Karpas-422 (cell line): Measurements from ENCODE around the gene MYO18B. TPM values are rescaled to one million over a fixed set of nuclear protein-coding genes. Genes with fewer than 3 reads are reported as not detected.

Experiments used
- DNase-seq: peaks from one replicate; pipeline ENCODE4 v3.0.0-alpha.2; 2015
- H2AFZ ChIP-seq: fragments of 200-600 bp; sonication (generic); 2 replicates; pipeline ENCODE4 v1.6.1; 2014; ENCODE audit warnings: antibody characterized with exemption, low read length, mixed read lengths
- H3K27ac ChIP-seq: fragments of 200-600 bp; sonication (generic); 2 replicates; pipeline ENCODE4 v1.5.1; 2014; ENCODE audit warnings: mild to moderate bottlenecking, low read length, moderate library complexity
- H3K27me3 ChIP-seq: fragments of 200-600 bp; sonication (generic); 2 replicates; pipeline ENCODE4 v1.6.1; 2014; ENCODE audit warnings: low read length, mixed read lengths
- H3K36me3 ChIP-seq: fragments of 200-600 bp; sonication (generic); 2 replicates; pipeline ENCODE4 v1.6.1; 2014; ENCODE audit warnings: low read length, mixed read lengths; ENCODE audit not compliant: insufficient read depth
- H3K4me1 ChIP-seq: fragments of 200-600 bp; sonication (generic); 2 replicates; pipeline ENCODE4 v1.6.1; 2014; ENCODE audit warnings: mild to moderate bottlenecking, low read length, mixed read lengths
- H3K4me2 ChIP-seq: fragments of 200-600 bp; sonication (generic); 2 replicates; pipeline ENCODE4 v1.6.1; 2014; ENCODE audit warnings: low read length, low read depth, mild to moderate bottlenecking; ENCODE audit not compliant: poor library complexity, severe bottlenecking
- H3K4me3 ChIP-seq: fragments of 200-600 bp; sonication (generic); 2 replicates; pipeline ENCODE4 v1.5.1; 2014; ENCODE audit warnings: mild to moderate bottlenecking, antibody characterized with exemption, low read length, mixed read lengths
- H3K79me2 ChIP-seq: fragments of 200-600 bp; sonication (generic); 2 replicates; pipeline ENCODE4 v1.6.1; 2014; ENCODE audit warnings: mild to moderate bottlenecking, low read length, mixed read lengths
- H3K9ac ChIP-seq: fragments of 200-600 bp; sonication (generic); 2 replicates; pipeline ENCODE4 v1.6.0; 2014; ENCODE audit warnings: low read length
- H3K9me2 ChIP-seq: fragments of 200-600 bp; sonication (generic), shearing (Covaris generic); replicated peaks from 2 replicates; pipeline ENCODE4 v1.6.0; 2014; ENCODE audit warnings: mild to moderate bottlenecking, low read length, moderate library complexity; ENCODE audit not compliant: insufficient read depth
- H3K9me3 ChIP-seq: fragments of 300-700, 200-600 bp; sonication (generic); 2 replicates; pipeline ENCODE4 v1.6.1; 2014; ENCODE audit warnings: low read length, mixed read lengths
- H4K20me1 ChIP-seq: fragments of 200-600 bp; sonication (generic); 2 replicates; pipeline ENCODE4 v1.6.1; 2014; ENCODE audit warnings: mild to moderate bottlenecking, antibody characterized with exemption, low read length, low read depth; ENCODE audit not compliant: insufficient read depth
- total RNA-seq: library from RNA; depleted of rRNA; stranded (reverse); fragments of >200 nt; shearing (Covaris generic); gene quantifications from 2 replicates; pipeline ENCODE4 v1.2.3, GENCODE V29; 2014; ENCODE audit warnings: low replicate concordance

The MYO18B gene
- total RNA-seq, 1 experiment from 2014 or later, result not detected

- Histone ChIP-seq H3K27ac (no peak overlapping the region), H3K36me3 (no peaks in the 10 kb centered on the region), H3K9ac (no peak overlapping the region), H4K20me1 (no peaks in the 10 kb centered on the region), H3K9me3 (no peaks in the 10 kb centered on the region), H3K9me2 (no peaks in the 10 kb centered on the region), H3K79me2 (no peaks in the 10 kb centered on the region), H3K27me3 (0 out of 2 replicates have a peak, but pooled peaks cover 2% of the 10 kb centered on the region), H3K4me2 (no peak overlapping the region), H2AFZ (no peak overlapping the region), H3K4me3 (no peak overlapping the region), H3K4me1 (no peaks in the 10 kb centered on the region)
- no peak for DNase-seq
Measured at GRCh38 chr22:25818541-25818940, 76.6 kb downstream of the MYO18B start.

GRCh38 chr22:25822344-25822743, 80.4 kb downstream of the MYO18B start:
- Histone ChIP-seq H4K20me1 (no peaks in the 10 kb centered on the region), H3K9ac (no peak overlapping the region), H3K27me3 (0 out of 2 replicates have a peak, but pooled peaks cover 2% of the 10 kb centered on the region), H3K4me3 (no peak overlapping the region), H3K27ac (no peak overlapping the region), H3K36me3 (no peaks in the 10 kb centered on the region), H3K4me2 (no peak overlapping the region), H3K9me3 (no peaks in the 10 kb centered on the region), H3K4me1 (no peaks in the 10 kb centered on the region), H3K9me2 (no peaks in the 10 kb centered on the region), H2AFZ (no peak overlapping the region), H3K79me2 (no peaks in the 10 kb centered on the region)
- DNase-seq, result no peak

- Histone ChIP-seq H3K9ac (no peak overlapping the region), H3K79me2 (no peaks in the 10 kb centered on the region), H3K4me2 (no peak overlapping the region), H2AFZ (no peak overlapping the region), H3K4me3 (no peak overlapping the region), H3K9me3 (no peaks in the 10 kb centered on the region), H3K27me3 (0 out of 2 replicates have a peak, but pooled peaks cover 2% of the 10 kb centered on the region), H3K36me3 (no peaks in the 10 kb centered on the region), H4K20me1 (no peaks in the 10 kb centered on the region), H3K27ac (no peak overlapping the region), H3K9me2 (no peaks in the 10 kb centered on the region), H3K4me1 (no peaks in the 10 kb centered on the region)
- DNase-seq, result no peak
Measured at GRCh38 chr22:25823276-25823675, 81.3 kb downstream of the MYO18B start.

GRCh38 chr22:25824828-25825423, 82.9 kb downstream of the MYO18B start:
- Histone ChIP-seq H3K9me2 (no peaks in the 10 kb centered on the region), H3K4me1 (no peaks in the 10 kb centered on the region), H3K9me3 (no peaks in the 10 kb centered on the region), H3K27ac (no peak overlapping the region), H3K36me3 (no peaks in the 10 kb centered on the region), H3K4me3 (no peak overlapping the region), H3K9ac (no peak overlapping the region), H4K20me1 (no peaks in the 10 kb centered on the region), H3K4me2 (no peak overlapping the region), H2AFZ (no peak overlapping the region), H3K79me2 (no peaks in the 10 kb centered on the region), H3K27me3 (0 out of 2 replicates have a peak, but pooled peaks cover 2% of the 10 kb centered on the region)
- DNase-seq, result no peak

DNA sequence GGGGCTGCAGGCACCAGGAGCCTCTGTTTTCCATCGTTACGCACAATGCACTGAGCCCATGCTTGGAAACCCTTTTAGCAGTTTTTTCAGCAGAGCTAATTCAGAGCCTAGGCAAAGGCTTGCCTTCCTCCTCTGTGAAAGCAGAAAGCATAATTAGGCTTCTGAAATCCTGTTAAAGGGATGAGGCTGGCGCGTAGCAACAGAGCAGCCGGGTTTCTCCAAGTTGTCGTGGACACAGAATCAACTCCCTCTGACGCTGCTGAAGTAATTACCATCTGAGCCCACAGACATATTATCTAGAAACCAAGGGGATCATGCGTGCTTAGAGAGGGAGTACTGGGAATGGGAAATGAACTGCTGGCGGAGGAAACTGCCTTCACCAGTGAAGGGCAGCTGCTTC, 85.4 kb downstream of the MYO18B start:
- no peak overlapping the region for H3K27ac ChIP-seq

GRCh38 chr22:25828422-25828821, 86.4 kb downstream of the MYO18B start:
- Histone ChIP-seq H3K4me1 (no peaks in the 10 kb centered on the region), H3K27ac (no peak overlapping the region), H3K36me3 (no peaks in the 10 kb centered on the region), H4K20me1 (no peaks in the 10 kb centered on the region), H3K79me2 (no peaks in the 10 kb centered on the region), H3K4me2 (no peak overlapping the region), H3K4me3 (no peak overlapping the region), H3K27me3 (no peaks in the 10 kb centered on the region), H3K9me2 (no peaks in the 10 kb centered on the region), H2AFZ (no peak overlapping the region), H3K9me3 (no peaks in the 10 kb centered on the region), H3K9ac (no peak overlapping the region)
- no peak for DNase-seq

More for the DNA sequence above, 85.4 kb downstream of the MYO18B start:
- no peaks in the 10 kb centered on the region for H3K9me2 ChIP-seq
- H3K9ac ChIP-seq, result no peak overlapping the region
- no peak overlapping the region for H2AFZ ChIP-seq
- H3K27me3 ChIP-seq, result no peaks in the 10 kb centered on the region
- no peaks in the 10 kb centered on the region for H3K36me3 ChIP-seq
- no peak overlapping the region for H3K4me3 ChIP-seq
- no peaks in the 10 kb centered on the region for H3K79me2 ChIP-seq
- no peaks in the 10 kb centered on the region for H4K20me1 ChIP-seq
- H3K9me3 ChIP-seq, result no peaks in the 10 kb centered on the region
- no peak overlapping the region for H3K4me2 ChIP-seq
- no peak for DNase-seq
- H3K4me1 ChIP-seq, result no peaks in the 10 kb centered on the region

GRCh38 chr22:25829237-25829636, 87.2 kb downstream of the MYO18B start:
- H3K9ac ChIP-seq, result no peak overlapping the region
- no peak overlapping the region for H3K4me3 ChIP-seq
- H3K9me3 ChIP-seq, result no peaks in the 10 kb centered on the region
- no peaks in the 10 kb centered on the region for H4K20me1 ChIP-seq
- no peaks in the 10 kb centered on the region for H3K27me3 ChIP-seq
- no peaks in the 10 kb centered on the region for H3K36me3 ChIP-seq
- no peaks in the 10 kb centered on the region for H3K79me2 ChIP-seq
- peaks cover 1% of the 10 kb centered on the region for H3K4me1 ChIP-seq
- H3K9me2 ChIP-seq, result no peaks in the 10 kb centered on the region
- H3K4me2 ChIP-seq, result no peak overlapping the region
- no peak for DNase-seq
- H3K27ac ChIP-seq, result no peak overlapping the region
- no peak overlapping the region for H2AFZ ChIP-seq

- Histone ChIP-seq H3K4me3 (no peak overlapping the region), H3K9me3 (no peaks in the 10 kb centered on the region), H3K36me3 (no peaks in the 10 kb centered on the region), H4K20me1 (no peaks in the 10 kb centered on the region), H3K79me2 (no peaks in the 10 kb centered on the region), H3K9ac (no peak overlapping the region), H3K4me1 (peaks cover 8% of the 10 kb centered on the region), H3K27me3 (no peaks in the 10 kb centered on the region), H3K27ac (no peak overlapping the region), H3K9me2 (no peaks in the 10 kb centered on the region), H2AFZ (no peak overlapping the region), H3K4me2 (no peak overlapping the region)
- no peak for DNase-seq
Measured at GRCh38 chr22:25829808-25830777, 88.1 kb downstream of the MYO18B start.
